ENCODE measurements around the gene KCNAB1.

GRCh38 chr3:156586905-156587759, 466.8 kb downstream of the KCNAB1 start:
- TF ChIP-seq PML (IDR thresholded peaks at IDR 0.05; ENCODE audit: low read length) (no peak), POLR2A (IDR thresholded peaks at IDR 0.05; ENCODE audit: low read depth, low read length) (no peak), ZNF274 (IDR thresholded peaks at IDR 0.05; ENCODE audit: insufficient read depth, insufficient read length) (no peak), SUPT20H (IDR thresholded peaks at IDR 0.05; ENCODE audit: borderline replicate concordance, control insufficient read depth, low read depth, low read length) (no peak), ZZZ3 (IDR thresholded peaks at IDR 0.05; ENCODE audit: control insufficient read depth, insufficient read length, low read depth) (no peak), CTCF (IDR thresholded peaks at IDR 0.05 in 2 of 3, conservative IDR thresholded peaks at IDR 0.05 in 1 of 3; ENCODE audit: control insufficient read depth in 2 of 3, extremely low read depth in 1 of 3, insufficient read depth in 1 of 3, low read depth in 3 of 3, low read length in 3 of 3) (no peak), EZH2 (IDR thresholded peaks at IDR 0.05; ENCODE audit: borderline replicate concordance, control insufficient read depth, low read depth, low read length) (no peak), EGR1 (IDR thresholded peaks at IDR 0.05; ENCODE audit: borderline replicate concordance in 1 of 2, low read depth in 2 of 2, low read length in 2 of 2) (no peak), ZNF592 (IDR thresholded peaks at IDR 0.05) (no peak), MEF2A (IDR thresholded peaks at IDR 0.05; ENCODE audit: insufficient read depth, low read depth, low read length) (no peak), RAD21 (IDR thresholded peaks at IDR 0.05; ENCODE audit: insufficient read depth, low read depth, low read length) (no peak), ATF2 (IDR thresholded peaks at IDR 0.05; ENCODE audit: low read length) (no peak), PBX3 (IDR thresholded peaks at IDR 0.05; ENCODE audit: insufficient replicate concordance, low read depth, low read length) (no peak)
